ENCODE data around the gene KIRREL3.

The KIRREL3 gene

DNA sequence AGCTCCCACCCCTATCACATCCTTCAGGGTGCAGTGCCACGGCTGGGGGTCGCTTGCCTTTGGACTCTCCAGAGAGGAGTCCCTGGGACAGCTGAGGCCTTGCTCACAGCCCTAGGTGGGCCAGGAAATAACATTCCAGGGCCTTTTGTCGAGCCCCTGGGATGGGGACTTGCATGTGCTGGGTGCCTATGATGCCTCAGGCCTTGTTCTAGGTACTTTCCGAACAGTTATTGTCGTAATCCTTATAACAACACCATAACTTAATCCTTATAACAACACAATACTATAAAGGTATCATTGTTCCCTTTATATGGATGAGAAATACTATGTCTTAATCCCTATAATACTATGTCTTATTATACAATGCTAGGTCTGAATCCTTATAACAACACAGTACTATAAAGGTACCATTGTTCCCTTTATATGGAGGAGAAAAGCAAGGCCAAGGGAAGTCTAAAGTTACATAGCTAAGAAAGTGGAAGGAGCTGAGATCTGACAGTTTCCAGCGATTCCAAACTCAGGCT, 408.5 kb downstream of the KIRREL3 start:
- no peak for DNase-seq

DNA sequence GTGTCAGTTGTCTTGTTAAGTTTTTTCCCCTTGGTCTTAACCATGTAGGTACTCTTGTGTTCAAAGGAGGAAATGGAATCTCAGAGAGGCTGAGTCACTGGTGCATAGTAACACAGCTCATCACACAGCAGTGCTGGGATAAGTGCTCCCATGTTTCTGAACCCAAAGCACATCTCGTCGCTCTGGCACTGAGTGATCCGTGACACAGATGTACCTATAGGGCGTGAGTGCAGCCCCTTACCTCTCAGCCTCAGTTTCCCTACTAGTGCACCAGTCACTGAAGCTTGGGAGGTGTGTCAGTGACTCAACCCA, 411.1 kb downstream of the KIRREL3 start:
- DNase-seq: no peak

DNA sequence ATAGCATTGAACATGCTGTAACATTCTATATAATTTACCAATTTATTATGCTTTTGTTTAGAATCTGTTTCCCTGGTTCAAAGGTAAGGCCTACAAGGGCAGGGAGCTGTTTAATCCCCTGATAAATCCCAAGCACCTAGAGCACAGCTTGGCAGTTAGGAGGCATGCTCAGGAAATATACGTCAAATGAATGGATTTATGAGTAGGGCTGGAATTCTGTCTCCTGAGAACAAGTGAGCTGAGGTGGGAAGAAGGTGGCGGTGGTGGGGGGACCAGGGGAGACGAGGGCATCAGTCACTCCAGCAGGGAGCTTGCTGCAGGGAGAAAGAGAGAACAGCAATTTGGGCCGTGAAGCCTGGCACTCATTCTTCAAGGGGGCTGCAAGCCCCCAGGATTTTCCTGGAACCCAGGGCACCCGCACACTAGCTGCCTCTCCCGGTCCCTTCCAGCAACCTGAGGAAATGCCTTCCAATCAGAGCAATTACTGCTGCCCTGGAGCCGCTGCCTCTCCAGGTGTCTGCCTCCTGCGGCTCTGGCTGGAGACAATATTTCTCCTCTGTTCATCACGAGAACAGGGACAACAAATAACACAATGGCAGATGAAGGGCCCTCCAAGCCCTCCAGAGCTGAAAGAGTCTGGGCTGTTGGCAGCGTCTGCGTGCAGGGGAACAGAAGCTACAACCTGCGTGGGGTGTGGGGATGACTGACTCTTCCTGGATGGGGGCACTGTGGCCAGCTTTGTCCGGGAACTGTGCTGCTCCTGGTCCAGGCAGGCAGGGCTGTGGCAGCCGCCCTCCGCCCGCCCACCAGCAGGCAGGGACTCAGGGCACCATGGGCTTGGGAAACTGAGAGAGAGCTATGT, 411.7 kb downstream of the KIRREL3 start:
- DNase-seq: no peak

- DNase-seq: no peak
Measured at GRCh38 chr11:126587541-126587940, 413.0 kb downstream of the KIRREL3 start.

GRCh38 chr11:126585774-126586491, 414.6 kb downstream of the KIRREL3 start:
- DNase-seq: no peak

DNA sequence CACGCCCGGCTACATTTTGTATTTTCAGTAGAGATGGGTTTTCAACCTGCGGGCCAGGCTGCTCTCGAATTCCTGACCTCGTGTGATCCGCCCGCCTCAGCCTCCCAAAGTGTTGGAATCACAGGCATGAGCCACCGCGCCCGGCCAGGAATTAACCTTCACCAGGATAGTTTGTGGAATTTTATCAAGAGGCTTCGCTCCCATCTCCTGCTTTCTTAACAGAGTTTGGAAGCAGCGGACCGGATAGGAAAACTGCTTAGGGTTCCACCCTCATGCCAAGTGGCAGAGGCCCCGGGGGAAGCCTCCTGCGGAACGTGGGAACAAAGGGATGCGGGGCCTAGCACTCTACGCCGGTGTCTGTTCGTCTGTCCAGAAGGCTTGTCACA, 415.2 kb downstream of the KIRREL3 start:
- no peak for DNase-seq

- no peak for DNase-seq
Measured at GRCh38 chr11:126583594-126584427, 416.8 kb downstream of the KIRREL3 start.

- DNase-seq: no peak
Measured at GRCh38 chr11:126583101-126583500, 417.5 kb downstream of the KIRREL3 start.

DNA sequence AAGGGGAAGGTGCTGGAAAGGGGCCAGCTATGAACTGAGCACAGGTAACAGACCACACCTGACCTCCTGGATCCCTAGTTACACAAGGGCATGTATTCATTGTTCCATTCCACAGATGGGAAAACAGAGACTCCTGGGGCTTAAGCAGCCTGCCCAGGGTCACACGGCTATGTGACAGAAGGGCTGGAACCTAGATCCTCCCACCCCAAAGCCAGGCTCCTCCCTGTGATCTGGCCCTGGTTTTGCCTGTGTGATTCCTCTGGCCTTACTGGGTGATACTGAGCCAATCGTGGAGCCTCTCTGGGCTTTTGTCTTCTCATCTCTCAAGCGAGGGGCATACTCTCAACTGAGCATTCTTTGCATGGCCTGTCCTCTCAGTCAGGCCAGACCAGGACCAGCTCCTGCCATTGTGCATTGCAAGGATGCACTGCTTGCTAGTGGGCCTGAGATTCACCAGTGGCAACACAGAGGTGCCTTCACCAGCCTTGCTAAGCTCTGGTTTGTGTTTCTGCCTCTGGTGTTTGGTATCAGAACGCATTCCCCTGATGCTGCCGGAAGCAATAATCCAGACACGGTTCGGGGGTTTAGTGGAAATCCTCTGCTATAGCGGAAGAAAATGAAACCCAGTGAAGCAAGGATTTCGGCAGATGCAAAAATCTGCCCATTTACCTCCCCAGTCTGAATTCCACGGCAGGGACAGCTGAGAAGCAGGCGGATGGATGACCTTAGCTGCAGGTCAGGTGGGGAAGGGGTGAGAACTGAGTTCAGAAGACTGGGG, 418.5 kb downstream of the KIRREL3 start:
- no peak for DNase-seq

GRCh38 chr11:126578426-126578825, 422.1 kb downstream of the KIRREL3 start:
- DNase-seq: no peak

GRCh38 chr11:126578021-126578420, 422.5 kb downstream of the KIRREL3 start:
- DNase-seq: no peak

DNA sequence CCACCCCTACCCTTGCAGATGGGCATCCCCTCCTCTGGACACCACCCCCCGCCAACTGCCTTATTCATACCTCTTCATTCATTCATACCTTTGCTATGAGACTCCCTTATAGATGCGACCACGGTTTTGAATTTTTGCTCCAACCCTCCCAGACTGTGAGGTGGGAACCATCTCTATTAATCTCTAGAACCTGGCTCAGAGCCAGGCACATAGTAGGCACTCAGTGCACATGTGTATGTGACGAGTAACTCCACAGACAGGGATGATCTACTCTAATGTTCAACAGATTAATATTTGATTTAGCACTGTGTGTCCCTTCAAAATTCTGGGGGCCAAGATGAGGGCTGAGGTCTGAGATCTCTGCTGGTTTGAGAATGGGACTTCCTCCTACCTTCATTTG, 424.7 kb downstream of the KIRREL3 start:
- DNase-seq: no peak

DNA sequence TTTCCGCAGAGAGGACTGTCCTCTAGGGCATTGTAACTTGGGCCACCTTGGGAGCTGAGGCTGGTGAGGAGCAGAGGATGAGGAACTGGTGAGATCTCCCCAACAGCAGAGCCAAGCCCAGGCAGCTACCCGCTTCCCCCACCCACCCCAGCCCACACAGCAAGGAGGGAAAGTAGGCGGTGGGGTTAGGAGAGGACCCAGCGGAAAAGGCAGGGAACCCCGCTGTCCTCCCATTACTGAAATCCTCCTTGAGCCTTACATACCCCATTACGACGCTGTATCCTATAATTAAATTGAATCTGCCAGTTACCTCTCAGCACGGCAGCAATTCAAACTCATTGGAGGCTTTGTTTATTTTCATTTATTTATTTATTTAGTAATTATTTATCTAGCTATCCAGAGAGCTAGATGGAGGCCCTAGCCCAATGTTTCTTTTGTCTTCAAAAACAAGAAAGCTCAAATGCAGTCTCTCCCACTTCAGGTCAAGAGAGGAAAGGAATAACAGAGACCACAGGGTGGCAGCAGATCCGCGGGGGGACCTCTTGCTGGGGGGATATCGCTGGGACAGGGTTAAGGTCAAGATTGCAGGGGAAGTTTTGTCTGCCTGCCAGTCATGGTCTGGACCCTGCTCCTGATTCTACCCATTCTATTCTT, 427.1 kb downstream of the KIRREL3 start:
- no peak for DNase-seq

GRCh38 chr11:126570489-126570888, 430.1 kb downstream of the KIRREL3 start:
- no peak for DNase-seq

GRCh38 chr11:126567419-126567818, 433.2 kb downstream of the KIRREL3 start:
- DNase-seq: no peak

GRCh38 chr11:126564566-126564965, 436.0 kb downstream of the KIRREL3 start:
- no peak for DNase-seq

DNA sequence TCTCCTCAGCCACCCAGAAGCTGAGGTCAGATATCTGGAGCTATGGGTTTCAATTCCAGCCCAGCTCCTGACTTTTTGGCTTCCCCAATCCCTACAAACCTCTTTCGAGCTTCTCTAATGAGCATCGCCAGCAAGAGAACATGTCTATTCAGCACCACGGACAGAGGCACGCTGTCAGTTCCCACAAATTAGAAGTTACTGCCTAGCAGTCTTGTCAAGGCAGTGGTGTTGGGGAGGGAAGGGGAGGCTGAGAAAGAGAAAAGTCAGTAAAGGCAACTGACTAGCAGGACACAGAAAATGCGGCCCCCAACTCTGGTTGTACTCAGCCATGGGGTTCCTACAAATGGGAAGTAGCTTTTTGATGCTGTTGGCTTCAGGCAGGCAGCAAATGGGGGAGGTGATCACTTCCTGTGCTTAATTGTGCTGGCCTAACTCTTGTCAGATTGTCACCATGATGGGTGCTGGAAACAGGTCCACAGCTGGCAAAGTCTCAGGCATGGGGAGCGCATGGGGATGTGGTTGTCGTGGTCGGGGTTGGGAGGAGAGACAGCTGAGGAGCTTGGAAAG, 439.2 kb downstream of the KIRREL3 start:
- DNase-seq: no peak

DNA sequence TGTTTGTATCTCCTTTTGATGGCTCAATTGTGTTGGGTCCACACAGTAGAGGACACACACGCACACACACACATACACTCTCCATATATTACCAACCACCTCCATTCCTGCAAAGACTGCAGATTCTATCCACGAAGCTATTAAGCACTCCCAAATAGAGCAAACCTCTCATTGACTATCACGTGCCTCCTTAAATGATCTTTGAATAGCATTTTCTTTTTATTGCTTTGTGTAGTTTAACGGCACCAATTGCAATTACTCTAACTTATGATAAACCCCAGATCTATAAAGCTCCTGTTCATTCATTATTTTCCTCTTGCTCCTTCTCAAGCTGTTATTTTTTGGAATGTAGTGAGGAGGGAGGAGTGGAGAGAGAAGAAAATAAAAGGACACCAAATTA, 440.3 kb downstream of the KIRREL3 start:
- DNase-seq: no peak

- no peak for DNase-seq
Measured at GRCh38 chr11:126548581-126549550, 451.7 kb downstream of the KIRREL3 start.

- no peak for DNase-seq
Measured at GRCh38 chr11:126547691-126548090, 452.9 kb downstream of the KIRREL3 start.

Measured in activated gamma-delta T cell treated with Interleukin-2 at 50 U/mL for 16 hours (primary cell).